ENCODE measurements around the gene PTPRT. TPM values are rescaled to one million over a fixed set of nuclear protein-coding genes. Genes with fewer than 3 reads are reported as not detected.

PTPRT gene
- total RNA-seq, 1 experiment from 2014 or later = not detected

GRCh38 chr20:42974347-42974746 lies 215.4 kb downstream of the PTPRT start:
- DNase-seq (ENCODE audit: low read depth, low spot score) (no peak), ATAC-seq (no peak)
- Histone ChIP-seq H3K27ac (ENCODE audit: low read length) (no peak overlapping the region), H3K27me3 (ENCODE audit: control insufficient read depth, insufficient read depth, low read length) (peaks cover 3% of the 10 kb centered on the region; the same call in 1 of the 2 replicates), H3K4me1 (ENCODE audit: control insufficient read depth, insufficient read depth, low read length) (no peaks in the 10 kb centered on the region), H3K36me3 (ENCODE audit: control insufficient read depth, insufficient read depth, low read length) (no peaks in the 10 kb centered on the region), H3K9me3 (ENCODE audit: control insufficient read depth, insufficient read depth, low read depth, low read length) (no peaks in the 10 kb centered on the region), H3K4me3 (ENCODE audit: low read depth in 2 of 2, low read length in 2 of 2) (no peak overlapping the region)
- intact Hi-C loops (cut with micrococcal nuclease; ENCODE audit: unreplicated experiment) = no loop called here
- CTCF ChIA-PET = no interaction called here
- in situ Hi-C loops (cut with HindIII; ENCODE audit: low pct_unique_long_range_greater_than_20kb, low sequenced_read_pairs) = no loop called here
- BruUV-seq (replicated peaks) = no TSS peak
- POLR2A ChIA-PET = no interaction called here
- TF ChIP-seq POLR2AphosphoS5 (IDR thresholded peaks at IDR 0.05; ENCODE audit: low read depth, low read length) = no peak
- TF ChIP-seq TCF7L2 (IDR thresholded peaks at IDR 0.05; ENCODE audit: low read depth, low read length) = no peak
- TF ChIP-seq, protein P1, sequence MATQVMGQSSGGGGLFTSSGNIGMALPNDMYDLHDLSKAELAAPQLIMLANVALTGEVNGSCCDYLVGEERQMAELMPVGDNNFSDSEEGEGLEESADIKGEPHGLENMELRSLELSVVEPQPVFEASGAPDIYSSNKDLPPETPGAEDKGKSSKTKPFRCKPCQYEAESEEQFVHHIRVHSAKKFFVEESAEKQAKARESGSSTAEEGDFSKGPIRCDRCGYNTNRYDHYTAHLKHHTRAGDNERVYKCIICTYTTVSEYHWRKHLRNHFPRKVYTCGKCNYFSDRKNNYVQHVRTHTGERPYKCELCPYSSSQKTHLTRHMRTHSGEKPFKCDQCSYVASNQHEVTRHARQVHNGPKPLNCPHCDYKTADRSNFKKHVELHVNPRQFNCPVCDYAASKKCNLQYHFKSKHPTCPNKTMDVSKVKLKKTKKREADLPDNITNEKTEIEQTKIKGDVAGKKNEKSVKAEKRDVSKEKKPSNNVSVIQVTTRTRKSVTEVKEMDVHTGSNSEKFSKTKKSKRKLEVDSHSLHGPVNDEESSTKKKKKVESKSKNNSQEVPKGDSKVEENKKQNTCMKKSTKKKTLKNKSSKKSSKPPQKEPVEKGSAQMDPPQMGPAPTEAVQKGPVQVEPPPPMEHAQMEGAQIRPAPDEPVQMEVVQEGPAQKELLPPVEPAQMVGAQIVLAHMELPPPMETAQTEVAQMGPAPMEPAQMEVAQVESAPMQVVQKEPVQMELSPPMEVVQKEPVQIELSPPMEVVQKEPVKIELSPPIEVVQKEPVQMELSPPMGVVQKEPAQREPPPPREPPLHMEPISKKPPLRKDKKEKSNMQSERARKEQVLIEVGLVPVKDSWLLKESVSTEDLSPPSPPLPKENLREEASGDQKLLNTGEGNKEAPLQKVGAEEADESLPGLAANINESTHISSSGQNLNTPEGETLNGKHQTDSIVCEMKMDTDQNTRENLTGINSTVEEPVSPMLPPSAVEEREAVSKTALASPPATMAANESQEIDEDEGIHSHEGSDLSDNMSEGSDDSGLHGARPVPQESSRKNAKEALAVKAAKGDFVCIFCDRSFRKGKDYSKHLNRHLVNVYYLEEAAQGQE (IDR thresholded peaks at IDR 0.05; ENCODE audit: insufficient read depth in 1 of 2, low read depth in 2 of 2, low read length in 1 of 2) = no peak
- no peak for TF ChIP-seq SIN3A (IDR thresholded peaks at IDR 0.05; ENCODE audit: borderline replicate concordance, insufficient read depth, low read depth, low read length)
- no peak for TF ChIP-seq CTCF (IDR thresholded peaks at IDR 0.05)

DNA sequence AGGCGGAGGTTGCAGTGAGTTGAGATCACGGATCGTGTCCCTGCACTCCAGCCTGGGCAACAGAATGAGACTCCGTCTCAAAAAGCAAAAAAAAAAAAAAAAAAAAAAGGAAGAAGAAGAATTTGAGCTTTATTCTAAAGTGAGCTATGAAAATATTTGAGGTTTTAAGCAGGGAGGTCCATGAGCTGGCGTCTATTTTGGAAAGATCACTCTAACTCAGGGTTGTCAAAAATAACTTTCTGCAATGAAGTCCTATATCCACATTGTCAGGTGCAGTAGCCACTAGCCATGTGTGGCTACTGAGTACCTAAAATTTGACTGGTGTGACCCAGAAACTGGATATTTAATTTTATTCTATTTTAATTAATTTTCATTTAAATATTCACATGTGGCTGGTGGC lies 217.1 kb downstream of the PTPRT start:
- in situ Hi-C loops (cut with HindIII; ENCODE audit: low pct_unique_long_range_greater_than_20kb, low sequenced_read_pairs) = no loop called here
- CTCF ChIA-PET = no interaction called here
- no TSS peak for BruUV-seq (replicated peaks)

More for the DNA sequence above, 217.1 kb downstream of the PTPRT start:
- TF ChIP-seq TCF7L2 (IDR thresholded peaks at IDR 0.05; ENCODE audit: low read depth, low read length) (no peak), POLR2AphosphoS5 (IDR thresholded peaks at IDR 0.05; ENCODE audit: low read depth, low read length) (no peak), SIN3A (IDR thresholded peaks at IDR 0.05; ENCODE audit: borderline replicate concordance, insufficient read depth, low read depth, low read length) (no peak), CTCF (IDR thresholded peaks at IDR 0.05) (no peak)
- TF ChIP-seq, protein P1 (IDR thresholded peaks at IDR 0.05; ENCODE audit: insufficient read depth in 1 of 2, low read depth in 2 of 2, low read length in 1 of 2) = no peak
- H3K4me3 ChIP-seq (ENCODE audit: low read depth in 2 of 2, low read length in 2 of 2) = no peak overlapping the region
- H3K36me3 ChIP-seq (ENCODE audit: control insufficient read depth, insufficient read depth, low read length) = no peaks in the 10 kb centered on the region
- no peaks in the 10 kb centered on the region for H3K9me3 ChIP-seq (ENCODE audit: control insufficient read depth, insufficient read depth, low read depth, low read length)
- no peaks in the 10 kb centered on the region for H3K4me1 ChIP-seq (ENCODE audit: control insufficient read depth, insufficient read depth, low read length)
- ATAC-seq (no peak), DNase-seq (ENCODE audit: low read depth, low spot score) (no peak)
- no peak overlapping the region for H3K27ac ChIP-seq (ENCODE audit: low read length)
- H3K27me3 ChIP-seq (ENCODE audit: control insufficient read depth, insufficient read depth, low read length) = no peaks in the 10 kb centered on the region; the same call in 1 of the 2 replicates
- POLR2A ChIA-PET = no interaction called here
- intact Hi-C loops (cut with micrococcal nuclease; ENCODE audit: unreplicated experiment) = no loop called here

Measured in Panc1 (cell line).